GM19043 (cell line): ENCODE measurements around the gene TMEM182.

Experiments
- ATAC-seq: cut with Tn5 transposase; IDR thresholded peaks from one replicate; pipeline ENCODE4 v1.9.1; 2021; ENCODE audit warnings: low read depth; ENCODE audit not compliant: unreplicated experiment

Gene TMEM182

GRCh38 chr2:102850888-102851287 is 89.1 kb downstream of the TMEM182 start:
- no peak for ATAC-seq

DNA sequence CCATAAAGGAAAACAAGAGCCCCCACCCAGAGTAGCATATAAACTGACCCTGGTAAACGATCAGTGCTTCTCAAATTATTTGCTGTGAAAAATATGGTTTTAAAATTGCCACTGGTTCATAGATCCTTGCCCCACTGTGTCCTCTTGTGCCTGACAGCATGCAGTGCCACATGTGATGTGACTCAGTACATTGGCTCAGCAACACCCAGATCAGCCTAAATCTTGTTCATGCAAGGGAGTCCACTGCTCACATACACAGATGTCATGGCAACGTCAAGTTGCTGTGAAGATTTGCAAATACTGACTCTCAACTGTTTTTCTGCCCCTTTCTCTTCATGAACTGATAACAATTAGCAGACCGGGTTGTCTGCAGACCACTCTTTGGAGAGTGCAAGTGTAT is 91.0 kb downstream of the TMEM182 start:
- ATAC-seq = no peak
